ENCODE data around the gene PSMG4. TPM values are rescaled to one million over a fixed set of nuclear protein-coding genes. Genes with fewer than 3 reads are reported as not detected.

Gene PSMG4
- total and polyA plus RNA-seq, 9 of the 15 experiments (the other 6 are each of a cell fraction or from before 2014, with no cell fraction given) = 12.9 to 185 (median 52.0) TPM

GRCh38 chr6:3283241-3283640 is 24.5 kb downstream of the PSMG4 start:
- no peak for FAIRE-seq
- no peaks in the 10 kb centered on the region for H3K36me3 ChIP-seq (ENCODE audit: control insufficient read depth, insufficient read depth, low read length)
- ATAC-seq = no peak
- no peak overlapping the region for H3K27ac ChIP-seq (ENCODE audit: extremely low read depth, low read depth, low read length)
- no TSS peak for BruUV-seq (replicated peaks)
- no peak overlapping the region for H3K4me3 ChIP-seq
- no peak overlapping the region for H2AFZ ChIP-seq (ENCODE audit: low read depth, low read length)
- peaks cover 5 to 43% of the 10 kb centered on the region in 2 experiments for H3K4me1 ChIP-seq (replicated peaks in 1 of 2; ENCODE audit: control insufficient read depth in 2 of 2, insufficient read depth in 2 of 2, low read length in 2 of 2)
- ChIA-PET CTCF (ENCODE audit: low intra/inter-chr PET ratio) (interaction anchor here (0.7 kb wide), 1 partner anchor 171 kb away, joined by 3 read pairs; no protein-coding TSS in a partner anchor), POLR2A (interaction anchor here (0.6 to 1.4 kb wide), 3 partner anchors 175 to 686 kb away, joined by 3 to 5 read pairs (median 4); no protein-coding TSS in a partner anchor)
- no peak for TF ChIP-seq U2AF1 (optimal IDR thresholded peaks at IDR 0.05; ENCODE audit: low read depth, low read length)
- H3K9ac ChIP-seq (ENCODE audit: insufficient read depth in 1 of 2, low read depth in 2 of 2, low read length in 2 of 2) = no peak overlapping the region
- no peaks in the 10 kb centered on the region for H3K79me2 ChIP-seq (ENCODE audit: control insufficient read depth, insufficient read depth, low read length)
- 87% methylated on average over 9 of the region's 10 CpGs for WGBS (ENCODE audit: insufficient coverage, low coverage, missing lambda C conversion rate)
- no peak for DNase-seq (ENCODE audit: extremely low read depth in 1 of 4, low spot score in 3 of 4)
- intact Hi-C loops (cut with micrococcal nuclease) (loop anchor here (10.0 kb wide), 2 partner anchors 332 to 692 kb away; no protein-coding TSS in a partner anchor), in situ Hi-C loops (cut with MboI) (loop anchor here (10.0 kb wide), 1 partner anchor 312 kb away; no protein-coding TSS in a partner anchor)
- H4K20me1 ChIP-seq (replicated peaks; ENCODE audit: control insufficient read depth, insufficient read depth, low read length) = peaks cover 17% of the 10 kb centered on the region; the same call in 1 of the 2 replicates
- peaks cover 4% of the 10 kb centered on the region for H3K9me1 ChIP-seq (ENCODE audit: control insufficient read depth, insufficient read depth, low read length)
- no peaks in the 10 kb centered on the region for H3K9me3 ChIP-seq (replicated peaks; ENCODE audit: control insufficient read depth, insufficient read depth, low read depth, low read length)
- H3K4me2 ChIP-seq (ENCODE audit: insufficient read depth, low read length) = no peak overlapping the region
- H3K27me3 ChIP-seq (ENCODE audit: control insufficient read depth in 2 of 2, insufficient read depth in 2 of 2, low read length in 2 of 2) = no peaks in the 10 kb centered on the region

GRCh38 chr6:3283641-3284435 is 25.1 kb downstream of the PSMG4 start:
- CTCF ChIA-PET (ENCODE audit: low intra/inter-chr PET ratio) = interaction anchor here (0.7 kb wide), 1 partner anchor 170 kb away, joined by 3 read pairs; no protein-coding TSS in a partner anchor
- no peak overlapping the region for H3K27ac ChIP-seq (ENCODE audit: extremely low read depth, low read depth, low read length)
- H3K4me3 ChIP-seq = no peak overlapping the region
- no peak overlapping the region for H3K4me2 ChIP-seq (ENCODE audit: insufficient read depth, low read length)
- BruUV-seq (replicated peaks) = no TSS peak
- no peak for DNase-seq (ENCODE audit: extremely low read depth in 1 of 4, low spot score in 3 of 4)
- peaks cover 4% of the 10 kb centered on the region for H3K9me1 ChIP-seq (ENCODE audit: control insufficient read depth, insufficient read depth, low read length)
- POLR2A ChIA-PET = interaction anchor here (1.0 to 1.4 kb wide), 2 partner anchors 175 to 449 kb away, joined by 4 to 5 read pairs; no protein-coding TSS in a partner anchor
- TF ChIP-seq BHLHE40 (IDR thresholded peaks at IDR 0.05; ENCODE audit: low read length) (no peak), POLR2G (IDR thresholded peaks at IDR 0.05; ENCODE audit: low read depth, low read length) (peak; percentile 33; the same call in 1 of the 2 replicates)
- no peaks in the 10 kb centered on the region for H3K27me3 ChIP-seq (ENCODE audit: control insufficient read depth in 2 of 2, insufficient read depth in 2 of 2, low read length in 2 of 2)
- FAIRE-seq = no peak
- no peaks in the 10 kb centered on the region for H3K9me3 ChIP-seq (replicated peaks; ENCODE audit: control insufficient read depth, insufficient read depth, low read depth, low read length)
- ATAC-seq = no peak
- in situ Hi-C loops (cut with MboI) (loop anchor here (10.0 kb wide), 1 partner anchor 311 kb away; no protein-coding TSS in a partner anchor), intact Hi-C loops (cut with micrococcal nuclease) (loop anchor here (10.0 kb wide), 2 partner anchors 331 to 691 kb away; no protein-coding TSS in a partner anchor)
- H3K79me2 ChIP-seq (ENCODE audit: control insufficient read depth, insufficient read depth, low read length) = no peaks in the 10 kb centered on the region
- no peak overlapping the region for H3K9ac ChIP-seq (ENCODE audit: insufficient read depth in 1 of 2, low read depth in 2 of 2, low read length in 2 of 2)
- H3K4me1 ChIP-seq (replicated peaks in 1 of 2; ENCODE audit: control insufficient read depth in 2 of 2, insufficient read depth in 2 of 2, low read length in 2 of 2) = peaks cover 11 to 48% of the 10 kb centered on the region in 2 experiments
- H4K20me1 ChIP-seq (replicated peaks; ENCODE audit: control insufficient read depth, insufficient read depth, low read length) = peaks cover 22% of the 10 kb centered on the region; the same call in 1 of the 2 replicates
- 84% methylated on average over 23 of the region's 23 CpGs for WGBS (ENCODE audit: insufficient coverage, low coverage, missing lambda C conversion rate)
- H2AFZ ChIP-seq (ENCODE audit: low read depth, low read length) = no peak overlapping the region
- no peaks in the 10 kb centered on the region for H3K36me3 ChIP-seq (ENCODE audit: control insufficient read depth, insufficient read depth, low read length)
